Measurements from ENCODE around the gene CIB1. TPM values are rescaled to one million over a fixed set of nuclear protein-coding genes. Genes with fewer than 3 reads are reported as not detected.
A peak's percentile ranks its signal among the peaks of the same experiment; 100 is the strongest.

Gene CIB1
- polyA plus RNA-seq, 1 of the 3 experiments (the other 2 are of a cell fraction): 87.9 TPM

DNA sequence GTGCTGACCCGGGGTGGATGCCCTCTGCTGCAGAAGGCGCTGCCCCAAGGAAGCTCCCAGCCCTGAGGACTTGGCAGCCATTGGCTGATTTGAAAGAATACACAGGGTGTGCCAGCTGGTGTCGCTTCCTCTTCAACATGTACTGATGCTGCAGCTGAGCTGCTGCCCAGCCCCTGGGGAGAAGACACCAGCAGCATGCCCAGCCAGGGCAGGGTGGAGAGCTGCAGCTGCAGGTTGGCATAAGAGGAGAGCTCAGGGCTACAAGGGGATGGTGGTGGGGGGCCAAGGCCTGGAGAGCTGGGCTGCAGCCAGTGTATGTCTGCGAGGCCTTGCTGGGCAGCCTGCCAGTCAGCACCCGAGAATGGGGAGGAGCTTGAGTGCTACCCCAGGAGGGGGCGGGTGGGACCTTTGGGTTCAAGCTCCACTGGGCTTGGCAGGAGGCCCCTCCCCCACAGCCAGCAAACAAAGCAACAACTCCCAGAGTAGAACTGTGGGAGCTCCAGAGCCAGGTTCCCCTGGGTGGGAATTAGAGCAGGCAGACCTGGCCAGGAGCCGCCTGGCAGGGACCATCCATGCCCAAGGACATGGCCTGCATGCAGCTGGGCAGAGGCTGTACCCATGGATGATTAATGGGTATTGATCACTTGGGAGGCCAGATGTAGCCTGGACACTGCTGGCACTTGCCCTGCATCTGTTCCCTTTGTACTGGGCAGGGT lies 41.8 kb downstream of the CIB1 start:
- no peak overlapping the region for H2AFZ ChIP-seq (ENCODE audit: low read depth)
- H3K36me3 ChIP-seq (replicated peaks in 1 of 2; ENCODE audit: control insufficient read depth in 1 of 2, insufficient read depth in 2 of 2, low read length in 1 of 2): no peaks in the 10 kb centered on the region
- H3K27ac ChIP-seq (ENCODE audit: low read depth in 2 of 2, low read length in 1 of 2): peak overlapping the region; percentile 0 to 87; a peak in 3 of 4 replicates
- no peaks in the 10 kb centered on the region for H4K20me1 ChIP-seq (ENCODE audit: insufficient read depth)
- 0 out of 2 replicates have a peak, but pooled peaks have one; percentile 2 for TF ChIP-seq SMC3 (IDR thresholded peaks at IDR 0.05; ENCODE audit: low read depth, low read length)
- TF ChIP-seq EP300 (IDR thresholded peaks at IDR 0.05; ENCODE audit: borderline replicate concordance in 1 of 2, low read depth in 1 of 2, low read length in 1 of 2): peak in 1 of 2 experiments; percentile 66; a peak in 2 of 4 replicates
- TF ChIP-seq MXI1 (IDR thresholded peaks at IDR 0.05; ENCODE audit: low read depth, low read length): peak; percentile 73
- TF ChIP-seq, protein P1, sequence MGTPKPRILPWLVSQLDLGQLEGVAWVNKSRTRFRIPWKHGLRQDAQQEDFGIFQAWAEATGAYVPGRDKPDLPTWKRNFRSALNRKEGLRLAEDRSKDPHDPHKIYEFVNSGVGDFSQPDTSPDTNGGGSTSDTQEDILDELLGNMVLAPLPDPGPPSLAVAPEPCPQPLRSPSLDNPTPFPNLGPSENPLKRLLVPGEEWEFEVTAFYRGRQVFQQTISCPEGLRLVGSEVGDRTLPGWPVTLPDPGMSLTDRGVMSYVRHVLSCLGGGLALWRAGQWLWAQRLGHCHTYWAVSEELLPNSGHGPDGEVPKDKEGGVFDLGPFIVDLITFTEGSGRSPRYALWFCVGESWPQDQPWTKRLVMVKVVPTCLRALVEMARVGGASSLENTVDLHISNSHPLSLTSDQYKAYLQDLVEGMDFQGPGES (IDR thresholded peaks at IDR 0.05; ENCODE audit: low read depth, low read length): no peak
- TF ChIP-seq FOXJ3 (CRISPR knock-in tag; IDR thresholded peaks at IDR 0.05): peak; percentile 44; the same call in 1 of the 2 replicates
- TF ChIP-seq FOXM1 (IDR thresholded peaks at IDR 0.05; ENCODE audit: low read depth): peak; percentile 99
- peak; percentile 86 for TF ChIP-seq CHD2 (IDR thresholded peaks at IDR 0.05; ENCODE audit: low read length, partially characterized antibody)
- TF ChIP-seq NFIC (IDR thresholded peaks at IDR 0.05; ENCODE audit: borderline replicate concordance): peak; percentile 52
- 0 out of 2 replicates have a peak, but pooled peaks have one; percentile 12 for TF ChIP-seq RCOR1 (IDR thresholded peaks at IDR 0.05; ENCODE audit: low read length)
- TF ChIP-seq, protein P2, sequence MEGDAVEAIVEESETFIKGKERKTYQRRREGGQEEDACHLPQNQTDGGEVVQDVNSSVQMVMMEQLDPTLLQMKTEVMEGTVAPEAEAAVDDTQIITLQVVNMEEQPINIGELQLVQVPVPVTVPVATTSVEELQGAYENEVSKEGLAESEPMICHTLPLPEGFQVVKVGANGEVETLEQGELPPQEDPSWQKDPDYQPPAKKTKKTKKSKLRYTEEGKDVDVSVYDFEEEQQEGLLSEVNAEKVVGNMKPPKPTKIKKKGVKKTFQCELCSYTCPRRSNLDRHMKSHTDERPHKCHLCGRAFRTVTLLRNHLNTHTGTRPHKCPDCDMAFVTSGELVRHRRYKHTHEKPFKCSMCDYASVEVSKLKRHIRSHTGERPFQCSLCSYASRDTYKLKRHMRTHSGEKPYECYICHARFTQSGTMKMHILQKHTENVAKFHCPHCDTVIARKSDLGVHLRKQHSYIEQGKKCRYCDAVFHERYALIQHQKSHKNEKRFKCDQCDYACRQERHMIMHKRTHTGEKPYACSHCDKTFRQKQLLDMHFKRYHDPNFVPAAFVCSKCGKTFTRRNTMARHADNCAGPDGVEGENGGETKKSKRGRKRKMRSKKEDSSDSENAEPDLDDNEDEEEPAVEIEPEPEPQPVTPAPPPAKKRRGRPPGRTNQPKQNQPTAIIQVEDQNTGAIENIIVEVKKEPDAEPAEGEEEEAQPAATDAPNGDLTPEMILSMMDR (IDR thresholded peaks at IDR 0.05): no peak
- TF ChIP-seq TCF12 (IDR thresholded peaks at IDR 0.05): peak; percentile 20; the same call in 1 of the 2 replicates
- TF ChIP-seq RAD21 (IDR thresholded peaks at IDR 0.05; ENCODE audit: low read length): peak; percentile 32; the same call in 1 of the 2 replicates
- TF ChIP-seq, protein P3, sequence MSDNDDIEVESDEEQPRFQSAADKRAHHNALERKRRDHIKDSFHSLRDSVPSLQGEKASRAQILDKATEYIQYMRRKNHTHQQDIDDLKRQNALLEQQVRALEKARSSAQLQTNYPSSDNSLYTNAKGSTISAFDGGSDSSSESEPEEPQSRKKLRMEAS (IDR thresholded peaks at IDR 0.05; ENCODE audit: low read depth): 0 out of 2 replicates have a peak, but pooled peaks have one; percentile 20
- TF ChIP-seq, protein P4, sequence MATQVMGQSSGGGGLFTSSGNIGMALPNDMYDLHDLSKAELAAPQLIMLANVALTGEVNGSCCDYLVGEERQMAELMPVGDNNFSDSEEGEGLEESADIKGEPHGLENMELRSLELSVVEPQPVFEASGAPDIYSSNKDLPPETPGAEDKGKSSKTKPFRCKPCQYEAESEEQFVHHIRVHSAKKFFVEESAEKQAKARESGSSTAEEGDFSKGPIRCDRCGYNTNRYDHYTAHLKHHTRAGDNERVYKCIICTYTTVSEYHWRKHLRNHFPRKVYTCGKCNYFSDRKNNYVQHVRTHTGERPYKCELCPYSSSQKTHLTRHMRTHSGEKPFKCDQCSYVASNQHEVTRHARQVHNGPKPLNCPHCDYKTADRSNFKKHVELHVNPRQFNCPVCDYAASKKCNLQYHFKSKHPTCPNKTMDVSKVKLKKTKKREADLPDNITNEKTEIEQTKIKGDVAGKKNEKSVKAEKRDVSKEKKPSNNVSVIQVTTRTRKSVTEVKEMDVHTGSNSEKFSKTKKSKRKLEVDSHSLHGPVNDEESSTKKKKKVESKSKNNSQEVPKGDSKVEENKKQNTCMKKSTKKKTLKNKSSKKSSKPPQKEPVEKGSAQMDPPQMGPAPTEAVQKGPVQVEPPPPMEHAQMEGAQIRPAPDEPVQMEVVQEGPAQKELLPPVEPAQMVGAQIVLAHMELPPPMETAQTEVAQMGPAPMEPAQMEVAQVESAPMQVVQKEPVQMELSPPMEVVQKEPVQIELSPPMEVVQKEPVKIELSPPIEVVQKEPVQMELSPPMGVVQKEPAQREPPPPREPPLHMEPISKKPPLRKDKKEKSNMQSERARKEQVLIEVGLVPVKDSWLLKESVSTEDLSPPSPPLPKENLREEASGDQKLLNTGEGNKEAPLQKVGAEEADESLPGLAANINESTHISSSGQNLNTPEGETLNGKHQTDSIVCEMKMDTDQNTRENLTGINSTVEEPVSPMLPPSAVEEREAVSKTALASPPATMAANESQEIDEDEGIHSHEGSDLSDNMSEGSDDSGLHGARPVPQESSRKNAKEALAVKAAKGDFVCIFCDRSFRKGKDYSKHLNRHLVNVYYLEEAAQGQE (IDR thresholded peaks at IDR 0.05; ENCODE audit: low read depth, low read length): no peak
- CTCF ChIA-PET: interaction anchor here (0.8 to 4.4 kb wide), 11 partner anchors 9 to 128 kb away, joined by 3 to 22 read pairs (median 4); partner anchors contain the start of gene SEMA4B
- H3K79me2 ChIP-seq (ENCODE audit: insufficient read depth): peaks cover 8% of the 10 kb centered on the region
- 0 out of 2 replicates have a peak overlapping the region, but pooled peaks have one; percentile 2 for H3K9ac ChIP-seq
- peaks cover 8 to 41% of the 10 kb centered on the region in 2 experiments; a peak in 3 of 4 replicates for H3K4me1 ChIP-seq (ENCODE audit: control insufficient read depth in 1 of 2, insufficient read depth in 2 of 2, low read depth in 1 of 2, low read length in 1 of 2)
- H3K4me2 ChIP-seq: peak overlapping the region; percentile 58; the same call in 1 of the 2 replicates
- WGBS (ENCODE audit: low lambda C conversion rate): 19% methylated on average over 4 of the region's 7 CpGs
- no peaks in the 10 kb centered on the region for H3K27me3 ChIP-seq (ENCODE audit: insufficient read depth)
- no peaks in the 10 kb centered on the region for H3K9me2 ChIP-seq
- POLR2A ChIA-PET: interaction anchor here (0.6 to 2.4 kb wide), 5 partner anchors 10 to 89 kb away, joined by 3 to 35 read pairs (median 7); partner anchors contain the start of genes IDH2 and SEMA4B
- H3K9me3 ChIP-seq: no peaks in the 10 kb centered on the region
- H3K4me3 ChIP-seq (ENCODE audit: low read depth in 2 of 2, low read length in 1 of 2): no peak overlapping the region
- DNase-seq: peak; percentile 92
- H3F3A ChIP-seq (replicated peaks; ENCODE audit: insufficient read depth): peaks cover 5% of the 10 kb centered on the region

Measured in SK-N-SH (cell line).